NCI-H2107 (cell line): Measurements from ENCODE around the gene PDCD5.
"Not testable (repeated sequence)": the region's sequence is repeated elsewhere in the genome, so short reads cannot be mapped to it uniquely, and the experiment has no call there.

Experiments
- DNase-seq: peaks from one replicate; lab custom pipeline; 2025; lab: John Stamatoyannopoulos, UW

The PDCD5 gene

GRCh38 chr19:32580353-32580900, 563 bp upstream of the PDCD5 start:
- no peak for DNase-seq

- DNase-seq: no peak
Observed at GRCh38 chr19:32581705-32582179, 752 bp downstream of the PDCD5 start.

- not testable (repeated sequence) for DNase-seq
Observed at GRCh38 chr19:32587747-32588504, 6.9 kb downstream of the PDCD5 start.

GRCh38 chr19:32594021-32594420, 13.0 kb downstream of the PDCD5 start:
- DNase-seq: no peak

- DNase-seq: no peak
Observed at GRCh38 chr19:32595491-32595890, 14.5 kb downstream of the PDCD5 start.

GRCh38 chr19:32598022-32598421, 17.0 kb downstream of the PDCD5 start:
- DNase-seq: no peak

GRCh38 chr19:32599258-32599657, 18.3 kb downstream of the PDCD5 start:
- no peak for DNase-seq

GRCh38 chr19:32599736-32600157, 18.8 kb downstream of the PDCD5 start:
- no peak for DNase-seq

GRCh38 chr19:32603961-32604360, 23.0 kb downstream of the PDCD5 start:
- DNase-seq: no peak

GRCh38 chr19:32605544-32605943, 24.6 kb downstream of the PDCD5 start:
- no peak for DNase-seq

- DNase-seq: no peak
Observed at GRCh38 chr19:32606289-32606688, 25.3 kb downstream of the PDCD5 start.

- no peak for DNase-seq
Observed at GRCh38 chr19:32607479-32607878, 26.5 kb downstream of the PDCD5 start.

- DNase-seq: no peak
Observed at GRCh38 chr19:32611161-32611560, 30.2 kb downstream of the PDCD5 start.

- no peak for DNase-seq
Observed at GRCh38 chr19:32613008-32613407, 32.0 kb downstream of the PDCD5 start.

GRCh38 chr19:32614916-32615315, 33.9 kb downstream of the PDCD5 start:
- DNase-seq: no peak

GRCh38 chr19:32615569-32615968, 34.6 kb downstream of the PDCD5 start:
- no peak for DNase-seq

GRCh38 chr19:32619051-32619685, 38.2 kb downstream of the PDCD5 start:
- DNase-seq: no peak

- no peak for DNase-seq
Observed at GRCh38 chr19:32622002-32622401, 41.0 kb downstream of the PDCD5 start.

- DNase-seq: no peak
Observed at GRCh38 chr19:32624410-32624809, 43.4 kb downstream of the PDCD5 start.

GRCh38 chr19:32626969-32627368, 46.0 kb downstream of the PDCD5 start:
- no peak for DNase-seq

- no peak for DNase-seq
Observed at GRCh38 chr19:32627714-32628270, 46.8 kb downstream of the PDCD5 start.

GRCh38 chr19:32630338-32630737, 49.3 kb downstream of the PDCD5 start:
- no peak for DNase-seq

- DNase-seq: no peak
Observed at GRCh38 chr19:32631381-32631780, 50.4 kb downstream of the PDCD5 start.
